ENCODE results near the gene STX10. TPM values are rescaled to one million over a fixed set of nuclear protein-coding genes. Genes with fewer than 3 reads are reported as not detected.

The STX10 gene
- total and polyA plus RNA-seq, 2 of the 4 experiments (the other 2 are of a cell fraction) = 64.9 to 82.0 TPM

DNA sequence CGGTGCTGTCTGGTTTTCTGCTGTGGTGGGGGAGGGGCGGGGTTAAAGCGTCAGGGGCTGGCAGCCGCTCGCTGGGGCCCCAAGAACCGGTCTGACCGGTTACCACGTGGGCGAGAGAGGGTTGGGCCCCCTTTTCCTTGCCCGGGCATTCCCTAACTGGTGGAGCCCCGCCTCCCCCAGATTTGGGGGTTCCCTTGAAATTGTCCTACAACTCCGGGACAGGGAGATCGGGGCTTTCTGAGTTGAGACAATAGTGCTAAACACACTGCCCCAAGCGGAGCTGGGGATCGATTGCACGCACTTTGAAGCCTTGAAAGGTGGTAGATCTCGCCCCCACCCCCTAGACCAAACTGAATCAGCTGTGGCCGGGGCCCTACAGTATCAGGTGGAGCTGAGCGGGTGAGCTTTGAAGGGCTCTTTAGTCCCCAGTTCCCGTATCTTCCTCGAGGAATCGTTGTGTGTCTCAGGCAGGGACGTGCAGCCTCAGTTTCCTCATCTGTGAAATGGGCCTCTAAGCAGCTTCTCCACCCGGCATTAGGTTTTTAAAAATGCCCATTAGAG is 4.8 kb upstream of the STX10 start:
- Histone ChIP-seq H2BK15ac (ENCODE audit: low read depth, low read length) (0 out of 3 replicates have a peak overlapping the region, but pooled peaks have one; percentile 5), H3K36me3 (ENCODE audit: control insufficient read depth, insufficient read depth, low read length) (peaks cover 2% of the 10 kb centered on the region; the same call in 1 of the 2 replicates), H3K23ac (ENCODE audit: low read depth, low read length) (peak overlapping the region; percentile 85), H3K4me3 (ENCODE audit: insufficient read depth, low read depth, low read length) (peak overlapping the region; percentile 82), H2AK5ac (ENCODE audit: low read depth, low read length) (peak overlapping the region; percentile 94), H4K20me1 (ENCODE audit: insufficient read depth, low read length) (peaks cover 29% of the 10 kb centered on the region), H3K14ac (replicated peaks; ENCODE audit: low read depth, low read length) (peak overlapping the region; percentile 98), H3K4ac (ENCODE audit: low read depth, low read length) (peak overlapping the region; percentile 95), H2AFZ (replicated peaks; ENCODE audit: low read length, poor library complexity) (peak overlapping the region; percentile 40), H3K79me1 (ENCODE audit: low read depth in 1 of 2, low read length in 2 of 2) (peaks cover 0 to 31% of the 10 kb centered on the region in 2 experiments; a peak in 1 of 4 replicates), H3K27me3 (ENCODE audit: control insufficient read depth, insufficient read depth, low read length) (no peaks in the 10 kb centered on the region), H3K4me1 (ENCODE audit: control insufficient read depth, insufficient read depth, low read length) (peaks cover 11% of the 10 kb centered on the region), H3K18ac (ENCODE audit: low read depth, low read length) (peak overlapping the region; percentile 62), H2BK20ac (ENCODE audit: low read depth, low read length) (no peak overlapping the region), H3K9me1 (ENCODE audit: insufficient read depth, low read length) (no peaks in the 10 kb centered on the region), H3K27ac (ENCODE audit: insufficient read depth, low read length) (peak overlapping the region; percentile 80), H4K5ac (ENCODE audit: low read depth, low read length) (peak overlapping the region; percentile 60; the same call in 1 of the 2 replicates), H3K9me3 (ENCODE audit: control insufficient read depth, insufficient read depth, low read length) (no peaks in the 10 kb centered on the region), H3K9ac (ENCODE audit: low read depth, low read length) (peak overlapping the region; percentile 99), H3K4me2 (ENCODE audit: low read depth, low read length) (peak overlapping the region; percentile 90), H2BK5ac (ENCODE audit: low read depth, low read length, poor library complexity, severe bottlenecking) (peak overlapping the region; percentile 88), H4K8ac (ENCODE audit: low read depth in 2 of 2, low read length in 2 of 2) (peak overlapping the region; percentile 72 to 73; a peak in 3 of 4 replicates), H2BK120ac (ENCODE audit: low read depth, low read length) (peak overlapping the region; percentile 47; the same call in 1 of the 2 replicates), H3K56ac (ENCODE audit: extremely low read depth, insufficient read depth, low read length) (peak overlapping the region; percentile 91), H2AK9ac (replicated peaks; ENCODE audit: low read depth, low read length, poor library complexity) (peak overlapping the region; percentile 93), H4K91ac (ENCODE audit: insufficient read depth, low read depth, low read length) (peak overlapping the region; percentile 93)
- CTCF ChIA-PET = no interaction called here
- 0% methylated on average over 2 of the region's 24 CpGs; no CpG with 5 or more reads in 1 of the 2 experiments for WGBS, 2 experiments (ENCODE audit: extremely low coverage in 2 of 2, insufficient read length in 1 of 2)
- ATAC-seq (ENCODE audit: low read depth) = no peak
- POLR2A ChIA-PET (ENCODE audit: unreplicated experiment) = interaction anchor here (0.6 to 0.9 kb wide), 2 partner anchors 15 to 107 kb away, joined by 3 read pairs; no protein-coding TSS in a partner anchor
- peak; percentile 65 for DNase-seq
- TF ChIP-seq RCOR1 (IDR thresholded peaks at IDR 0.05; ENCODE audit: insufficient replicate concordance, low read length) (no peak), FOS (IDR thresholded peaks at IDR 0.05; ENCODE audit: low read depth, low read length) (no peak), POLR2A (IDR thresholded peaks at IDR 0.05; ENCODE audit: low read depth, low read length) (no peak), CHD1 (IDR thresholded peaks at IDR 0.05; ENCODE audit: low read depth, low read length) (peak; percentile 51; the same call in 1 of the 2 replicates), SMC3 (IDR thresholded peaks at IDR 0.05; ENCODE audit: low read depth, low read length) (no peak), RFX5 (IDR thresholded peaks at IDR 0.05; ENCODE audit: low read depth, low read length) (no peak), CEBPB (IDR thresholded peaks at IDR 0.05; ENCODE audit: low read depth, low read length) (no peak)
- TF ChIP-seq, protein P1, sequence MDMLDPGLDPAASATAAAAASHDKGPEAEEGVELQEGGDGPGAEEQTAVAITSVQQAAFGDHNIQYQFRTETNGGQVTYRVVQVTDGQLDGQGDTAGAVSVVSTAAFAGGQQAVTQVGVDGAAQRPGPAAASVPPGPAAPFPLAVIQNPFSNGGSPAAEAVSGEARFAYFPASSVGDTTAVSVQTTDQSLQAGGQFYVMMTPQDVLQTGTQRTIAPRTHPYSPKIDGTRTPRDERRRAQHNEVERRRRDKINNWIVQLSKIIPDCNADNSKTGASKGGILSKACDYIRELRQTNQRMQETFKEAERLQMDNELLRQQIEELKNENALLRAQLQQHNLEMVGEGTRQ (IDR thresholded peaks at IDR 0.05; ENCODE audit: low read depth, low read length) = peak; percentile 13; the same call in 1 of the 2 replicates
- TF ChIP-seq, protein P2, sequence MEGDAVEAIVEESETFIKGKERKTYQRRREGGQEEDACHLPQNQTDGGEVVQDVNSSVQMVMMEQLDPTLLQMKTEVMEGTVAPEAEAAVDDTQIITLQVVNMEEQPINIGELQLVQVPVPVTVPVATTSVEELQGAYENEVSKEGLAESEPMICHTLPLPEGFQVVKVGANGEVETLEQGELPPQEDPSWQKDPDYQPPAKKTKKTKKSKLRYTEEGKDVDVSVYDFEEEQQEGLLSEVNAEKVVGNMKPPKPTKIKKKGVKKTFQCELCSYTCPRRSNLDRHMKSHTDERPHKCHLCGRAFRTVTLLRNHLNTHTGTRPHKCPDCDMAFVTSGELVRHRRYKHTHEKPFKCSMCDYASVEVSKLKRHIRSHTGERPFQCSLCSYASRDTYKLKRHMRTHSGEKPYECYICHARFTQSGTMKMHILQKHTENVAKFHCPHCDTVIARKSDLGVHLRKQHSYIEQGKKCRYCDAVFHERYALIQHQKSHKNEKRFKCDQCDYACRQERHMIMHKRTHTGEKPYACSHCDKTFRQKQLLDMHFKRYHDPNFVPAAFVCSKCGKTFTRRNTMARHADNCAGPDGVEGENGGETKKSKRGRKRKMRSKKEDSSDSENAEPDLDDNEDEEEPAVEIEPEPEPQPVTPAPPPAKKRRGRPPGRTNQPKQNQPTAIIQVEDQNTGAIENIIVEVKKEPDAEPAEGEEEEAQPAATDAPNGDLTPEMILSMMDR (conservative IDR thresholded peaks at IDR 0.05; ENCODE audit: low read depth, low read length) = 0 out of 2 replicates have a peak, but pooled peaks have one; percentile 12
- dilution Hi-C loops (cut with HindIII; ENCODE audit: low sequenced_read_pairs, unreplicated experiment) (no loop called here), in situ Hi-C loops (cut with MboI; ENCODE audit: low sequenced_read_pairs) (loop anchor here (10.0 kb wide), 1 partner anchor 690 kb away; no protein-coding TSS in a partner anchor), intact Hi-C loops (cut with micrococcal nuclease) (loop anchor here (1.0 kb wide), 2 partner anchors 8 to 106 kb away; no protein-coding TSS in a partner anchor)
- BruUV-seq (replicated peaks) = no TSS peak

Data from IMR-90 (cell line).